SK-N-SH treated with all-trans-retinoic acid at 6 μM for 48 hours (cell line): Measurements from ENCODE around the gene OR7E24.
"Not testable (repeated sequence)": the region's sequence is repeated elsewhere in the genome, so short reads cannot be mapped to it uniquely, and the experiment has no call there.

Source experiments
- ATAC-seq: fragments of 200-7000 bp; cut with Tn5 transposase; 3 replicates; pipeline ENCODE4 v1.9.1; 2020; ENCODE audit warnings: mild to moderate bottlenecking, moderate library complexity
- ARNTL ChIP-seq: fragments of 450-650 bp; formaldehyde crosslinking; IDR thresholded peaks from 2 replicates; pipeline ENCODE4 v1.5.0; 2020; ENCODE audit warnings: low read depth, mild to moderate bottlenecking, moderate library complexity, borderline replicate concordance
- BACH2 ChIP-seq: fragments of 250-450 bp; sonication (Bioruptor Pico); IDR thresholded peaks from 2 replicates; pipeline ENCODE4 v1.9.0; 2021; ENCODE audit warnings: mild to moderate bottlenecking, borderline replicate concordance
- CREB5 ChIP-seq: fragments of 250-450 bp; sonication (Bioruptor Pico); IDR thresholded peaks from 2 replicates; pipeline ENCODE4 v1.5.1; 2020; ENCODE audit warnings: low read depth, mild to moderate bottlenecking, moderate library complexity
- CSDC2 ChIP-seq: fragments of 250-450 bp; sonication (Bioruptor Pico); IDR thresholded peaks from 2 replicates; pipeline ENCODE4 v1.5.0; 2020; ENCODE audit warnings: mild to moderate bottlenecking, moderate library complexity
- CSRNP3 ChIP-seq: fragments of 250-450 bp; sonication (Bioruptor Pico); IDR thresholded peaks from 2 replicates; pipeline ENCODE4 v1.5.1; 2021; ENCODE audit warnings: mild to moderate bottlenecking, moderate library complexity
- ESRRG ChIP-seq: fragments of 250-450 bp; sonication (Bioruptor Pico); IDR thresholded peaks from 2 replicates; pipeline ENCODE4 v1.6.1; 2021; ENCODE audit warnings: mild to moderate bottlenecking
- ISL1 ChIP-seq: fragments of 250-450 bp; sonication (Bioruptor Pico); IDR thresholded peaks from 2 replicates; pipeline ENCODE4 v2.1.2; 2022; ENCODE audit warnings: mild to moderate bottlenecking, moderate library complexity
- OSR1 ChIP-seq: fragments of 250-450 bp; sonication (Bioruptor Pico); IDR thresholded peaks from 2 replicates; pipeline ENCODE4 v1.8.0; 2022; ENCODE audit warnings: moderate library complexity, mild to moderate bottlenecking, inconsistent platforms
- POU6F1 ChIP-seq: fragments of 250-450 bp; sonication (Bioruptor Pico); IDR thresholded peaks from 2 replicates; pipeline ENCODE4 v1.8.0; 2021; ENCODE audit warnings: low read depth, mild to moderate bottlenecking, moderate library complexity, borderline replicate concordance
- PPARA ChIP-seq: fragments of 250-450 bp; sonication (Bioruptor Pico); IDR thresholded peaks from 2 replicates; pipeline ENCODE4 v1.5.0; 2020; ENCODE audit warnings: mild to moderate bottlenecking, borderline replicate concordance
- RARB ChIP-seq: fragments of 250-450 bp; sonication (Bioruptor Pico); IDR thresholded peaks from 2 replicates; pipeline ENCODE4 v1.8.0; 2021; ENCODE audit warnings: mild to moderate bottlenecking, moderate library complexity
- SNAI2 ChIP-seq: fragments of 250-450 bp; sonication (Bioruptor Pico); IDR thresholded peaks from 2 replicates; pipeline ENCODE4 v1.5.0; 2020; ENCODE audit warnings: mild to moderate bottlenecking, moderate library complexity
- TCF4 ChIP-seq: fragments of 250-450 bp; sonication (Bioruptor Pico); IDR thresholded peaks from 2 replicates; pipeline ENCODE4 v1.8.0; 2021; ENCODE audit warnings: mild to moderate bottlenecking, moderate library complexity, borderline replicate concordance
- TOX ChIP-seq: fragments of 250-450 bp; sonication (Bioruptor Pico); IDR thresholded peaks from 2 replicates; pipeline ENCODE4 v1.8.0; 2021; ENCODE audit warnings: mild to moderate bottlenecking, moderate library complexity, borderline replicate concordance
- TSHZ2 ChIP-seq: fragments of 250-450 bp; sonication (Bioruptor Pico); IDR thresholded peaks from 2 replicates; pipeline ENCODE4 v1.5.0; 2020; ENCODE audit warnings: mild to moderate bottlenecking, moderate library complexity
- ZC3H10 ChIP-seq: fragments of 250-450 bp; sonication (Bioruptor Pico); IDR thresholded peaks from 2 replicates; pipeline ENCODE4 v1.5.1; 2021; ENCODE audit warnings: mild to moderate bottlenecking, moderate library complexity
- ZFP3 ChIP-seq: fragments of 250-450 bp; sonication (Bioruptor Pico); IDR thresholded peaks from 2 replicates; pipeline ENCODE4 v1.5.0; 2020; ENCODE audit warnings: mild to moderate bottlenecking, moderate library complexity
- ZFP30 ChIP-seq: fragments of 450-650 bp; formaldehyde crosslinking; IDR thresholded peaks from 2 replicates; pipeline ENCODE4 v1.5.0; 2022; ENCODE audit warnings: mild to moderate bottlenecking, moderate library complexity
- ZNF565 ChIP-seq: fragments of 450-650 bp; formaldehyde crosslinking; conservative IDR thresholded peaks from 2 replicates; pipeline ENCODE4 v1.5.0; 2020; ENCODE audit warnings: low read depth, mild to moderate bottlenecking, moderate library complexity
- ZNF70 ChIP-seq: fragments of 450-650 bp; formaldehyde crosslinking; IDR thresholded peaks from 2 replicates; pipeline ENCODE4 v1.5.0; 2020; ENCODE audit warnings: mild to moderate bottlenecking, moderate library complexity
- ZNF8 ChIP-seq: fragments of 450-650 bp; formaldehyde crosslinking; IDR thresholded peaks from 2 replicates; pipeline ENCODE4 v1.5.0; 2020; ENCODE audit warnings: mild to moderate bottlenecking, moderate library complexity

OR7E24 gene

GRCh38 chr19:9251236-9251635 is 506 bp downstream of the OR7E24 start:
- no peak for TF ChIP-seq TCF4 (CRISPR knock-in tag)
- no peak for TF ChIP-seq ZNF70 (CRISPR knock-in tag)
- TF ChIP-seq OSR1 = no peak
- no peak for TF ChIP-seq POU6F1 (CRISPR knock-in tag)
- TF ChIP-seq CREB5 = no peak
- no peak for TF ChIP-seq CSDC2 (CRISPR knock-in tag)
- no peak for TF ChIP-seq ZNF565
- TF ChIP-seq BACH2 = no peak
- no peak for TF ChIP-seq ISL1 (CRISPR knock-in tag)
- TF ChIP-seq PPARA (CRISPR knock-in tag) = no peak
- no peak for TF ChIP-seq TOX (CRISPR knock-in tag)
- no peak for TF ChIP-seq CSRNP3
- TF ChIP-seq SNAI2 (CRISPR knock-in tag) = no peak
- no peak for TF ChIP-seq ZNF8 (CRISPR knock-in tag)
- TF ChIP-seq ARNTL (CRISPR knock-in tag) = no peak
- no peak for TF ChIP-seq TSHZ2
- no peak for TF ChIP-seq ESRRG (CRISPR knock-in tag)

GRCh38 chr19:9283485-9283884 is 32.8 kb downstream of the OR7E24 start:
- not testable (repeated sequence) for ATAC-seq

More at GRCh38 chr19:9251236-9251635, 506 bp downstream of the OR7E24 start:
- no peak for ATAC-seq

GRCh38 chr19:9289231-9289884 is 38.6 kb downstream of the OR7E24 start:
- TF ChIP-seq POU6F1 (CRISPR knock-in tag) (no peak), TCF4 (CRISPR knock-in tag) (no peak), ZNF70 (CRISPR knock-in tag) (no peak), ZFP3 (no peak), RARB (CRISPR knock-in tag) (no peak), CREB5 (no peak), ZNF565 (no peak), BACH2 (no peak), ESRRG (CRISPR knock-in tag) (no peak), TOX (CRISPR knock-in tag) (no peak), ISL1 (CRISPR knock-in tag) (no peak), SNAI2 (CRISPR knock-in tag) (no peak), ZFP30 (CRISPR knock-in tag) (no peak), ZC3H10 (CRISPR knock-in tag) (no peak), CSRNP3 (no peak)
- no peak for ATAC-seq
